HCT116 (cell line): ENCODE measurements around the gene KDM6B. TPM values are rescaled to one million over a fixed set of nuclear protein-coding genes. Genes with fewer than 3 reads are reported as not detected.

Source experiments
- ATAC-seq: fragments of 200-7000 bp; cut with Tn5 transposase; 2 replicates; pipeline ENCODE4 v1.9.1; 2020; ENCODE audit warnings: mild to moderate bottlenecking, moderate library complexity
- BruUV-seq: library from RNA; stranded (reverse); fragments of 400-500 nt; replicated peaks from 2 replicates; lab custom pipeline; 2021; lab: Mats Ljungman, UMichigan
- CTCF ChIA-PET: fragments of 300-600 bp; sonication (Branson Sonifier 250); formaldehyde crosslinking; loops from one replicate; lab custom pipeline; 2021; ENCODE audit warnings: antibody characterized with exemption; lab: Charles Lee
- POLR2A ChIA-PET: fragments of 300-600, 350-600 bp; sonication (Branson Sonifier 250); formaldehyde crosslinking; loops from one replicate; lab custom pipeline; 2021; ENCODE audit warnings: antibody characterized with exemption; lab: Charles Lee
- RAD21 ChIA-PET, 2 experiments: fragments of 300-600 bp; sonication (Branson Sonifier 250); formaldehyde crosslinking; loops; one replicate each; lab custom pipeline; 2023; ENCODE audit warnings: low total read pairs in 2 of 2; ENCODE audit not compliant: uncharacterized antibody in 2 of 2, unreplicated experiment in 2 of 2, low non-redundant PET in 1 of 2; lab: Charles Lee
- DNase-seq: peaks from one replicate; pipeline ENCODE4 v3.0.0-alpha.2; 2010; ENCODE audit warnings: low read depth, low spot score
- H2AFZ ChIP-seq: fragments of 200-600 bp; shearing (Covaris generic), sonication (generic); 2 replicates; pipeline ENCODE4 v1.6.1; 2017; ENCODE audit warnings: low read depth, mixed run types, mixed read lengths, antibody characterized with exemption, low read length; ENCODE audit not compliant: poor library complexity, severe bottlenecking
- H3K27ac ChIP-seq: 2 replicates; pipeline ENCODE4 v1.5.1; 2012; ENCODE audit warnings: low read depth, low read length
- H3K27me3 ChIP-seq: fragments of 200-600 bp; sonication (generic); 2 replicates; pipeline ENCODE4 v1.6.1; 2016; ENCODE audit warnings: mixed run types, low read length, mixed read lengths; ENCODE audit not compliant: insufficient read depth
- H3K36me3 ChIP-seq, 2 experiments: fragments of 200-500 bp in 1 of 2; fragments of 200-600 bp in 1 of 2; sonication (Bioruptor generic) in 1 of 2; sonication (generic) in 1 of 2; 2 replicates each; pipeline versions ENCODE4 v1.5.1 to v1.6.1; 2014 to 2016; ENCODE audit warnings: low read length in 2 of 2, inconsistent platforms in 1 of 2, mixed read lengths in 1 of 2, mixed run types in 1 of 2; ENCODE audit not compliant: insufficient read depth in 2 of 2, control insufficient read depth in 1 of 2
- H3K4me1 ChIP-seq, 2 experiments: fragments of 200-600 bp in 1 of 2; sonication (generic) in 1 of 2; 2 replicates each; pipeline versions ENCODE4 v1.5.1 to v1.6.1; 2012 to 2017; ENCODE audit warnings: low read length in 2 of 2, inconsistent platforms in 1 of 2, mild to moderate bottlenecking in 1 of 2, mixed read lengths in 1 of 2, mixed run types in 1 of 2, moderate library complexity in 1 of 2; ENCODE audit not compliant: insufficient read depth in 2 of 2, control insufficient read depth in 1 of 2
- H3K4me2 ChIP-seq: fragments of 200-600 bp; sonication (generic); 2 replicates; pipeline ENCODE4 v1.6.1; 2017; ENCODE audit warnings: mixed run types, low read length, mixed read lengths
- H3K4me3 ChIP-seq, 2 experiments: fragments of 200-600 bp in 1 of 2; sonication (generic) in 1 of 2; replicated peaks in 1 of 2; 2 replicates each; pipeline ENCODE4 v1.5.1; 2011 to 2016; ENCODE audit warnings: low read length in 2 of 2, control low read depth in 1 of 2, low read depth in 1 of 2, mild to moderate bottlenecking in 1 of 2, mixed read lengths in 1 of 2, mixed run types in 1 of 2
- H3K79me2 ChIP-seq: fragments of 200-600 bp; sonication (generic); 2 replicates; pipeline ENCODE4 v1.6.1; 2017; ENCODE audit warnings: mild to moderate bottlenecking, mixed run types, low read length, moderate library complexity, mixed read lengths; ENCODE audit not compliant: insufficient read depth
- H3K9ac ChIP-seq: fragments of 200-600 bp; sonication (generic); 2 replicates; pipeline ENCODE4 v1.6.1; 2016; ENCODE audit warnings: low read length, mixed read lengths
- H3K9me2 ChIP-seq: fragments of 200-600 bp; sonication (generic), shearing (Covaris generic); 2 replicates; pipeline ENCODE4 v1.6.1; 2017; ENCODE audit warnings: mixed run types, mild to moderate bottlenecking, moderate library complexity; ENCODE audit not compliant: insufficient read depth
- H3K9me3 ChIP-seq, 2 experiments: fragments of 200-500 bp in 1 of 2; fragments of 200-600 bp in 1 of 2; sonication (Bioruptor generic) in 1 of 2; sonication (generic) in 1 of 2; 2 replicates each; pipeline ENCODE4 v1.6.1; 2014 to 2017; ENCODE audit warnings: low read length in 2 of 2, mixed read lengths in 2 of 2, inconsistent platforms in 1 of 2, low read depth in 1 of 2, mild to moderate bottlenecking in 1 of 2, mixed run types in 1 of 2, moderate library complexity in 1 of 2; ENCODE audit not compliant: control insufficient read depth in 1 of 2, insufficient read depth in 1 of 2
- H4K20me1 ChIP-seq: fragments of 200-600 bp; sonication (generic), shearing (Covaris generic); 2 replicates; pipeline ENCODE4 v1.6.1; 2017; ENCODE audit warnings: mixed run types, mild to moderate bottlenecking, moderate library complexity; ENCODE audit not compliant: insufficient read depth
- CBX3 ChIP-seq: IDR thresholded peaks from 2 replicates; pipeline ENCODE4 v1.6.1; 2012; ENCODE audit warnings: low read depth
- CEBPB ChIP-seq: IDR thresholded peaks from 2 replicates; pipeline ENCODE4 v1.6.1; 2012; ENCODE audit warnings: low read depth
- EGR1 ChIP-seq: IDR thresholded peaks from 2 replicates; pipeline ENCODE4 v1.6.1; 2012; ENCODE audit warnings: low read depth
- ELF1 ChIP-seq: IDR thresholded peaks from 2 replicates; pipeline ENCODE4 v1.6.1; 2012; ENCODE audit warnings: low read depth, borderline replicate concordance
- EZH2 ChIP-seq: fragments of 200-600 bp; sonication (generic); IDR thresholded peaks from 2 replicates; pipeline ENCODE4 v1.6.1; 2017; ENCODE audit warnings: antibody characterized with exemption, mixed run types
- FOSL1 ChIP-seq: IDR thresholded peaks from 2 replicates; pipeline ENCODE4 v1.6.1; 2012; ENCODE audit warnings: low read depth
- JUND ChIP-seq: IDR thresholded peaks from 2 replicates; pipeline ENCODE4 v1.6.1; 2012
- MAX ChIP-seq: IDR thresholded peaks from 2 replicates; pipeline ENCODE4 v1.6.1; 2012
- POLR2A ChIP-seq: IDR thresholded peaks from 2 replicates; pipeline ENCODE4 v1.7.0; 2011; ENCODE audit warnings: borderline replicate concordance; ENCODE audit not compliant: insufficient read depth, insufficient read length; ENCODE audit errors: extremely low read depth
- POLR2AphosphoS5 ChIP-seq: IDR thresholded peaks from 2 replicates; pipeline ENCODE4 v1.6.1; 2011; ENCODE audit warnings: mild to moderate bottlenecking, low read depth, low read length, moderate library complexity
- REST ChIP-seq: IDR thresholded peaks from 2 replicates; pipeline ENCODE4 v1.6.1; 2012; ENCODE audit warnings: low read depth
- SIN3A ChIP-seq: IDR thresholded peaks from 2 replicates; pipeline ENCODE4 v1.6.1; 2012; ENCODE audit warnings: low read depth
- SP1 ChIP-seq: IDR thresholded peaks from 2 replicates; pipeline ENCODE4 v1.6.1; 2012; ENCODE audit warnings: low read depth
- SRF ChIP-seq: IDR thresholded peaks from 2 replicates; pipeline ENCODE4 v1.6.1; 2012; ENCODE audit warnings: low read depth
- YY1 ChIP-seq: IDR thresholded peaks from 2 replicates; pipeline ENCODE4 v1.6.1; 2011; ENCODE audit warnings: low read length, low read depth, moderate library complexity, mild to moderate bottlenecking; ENCODE audit not compliant: insufficient replicate concordance; ENCODE audit errors: extremely low read depth
- ZBTB33 ChIP-seq: IDR thresholded peaks from 2 replicates; pipeline ENCODE4 v1.6.1; 2011; ENCODE audit warnings: mild to moderate bottlenecking, low read length, moderate library complexity; ENCODE audit not compliant: insufficient replicate concordance; ENCODE audit errors: extremely low read depth
- ZFX ChIP-seq: fragments of 450-650 bp; IDR thresholded peaks from 2 replicates; pipeline ENCODE4 v1.6.1; 2017
- intact Hi-C: fragments of 100-400 bp; cut with micrococcal nuclease; formaldehyde crosslinking; loops from 2 replicates; pipeline ENCODE4 v1.10.0; 2022
- total RNA-seq: library from RNA; stranded (reverse); gene quantifications from one replicate; pipeline ENCODE4 v1.2.1, GENCODE V29; 2021; ENCODE audit not compliant: unreplicated experiment

Gene KDM6B
- total RNA-seq, 1 experiment from 2014 or later, result 42.1 TPM

GRCh38 chr17:7838090-7839075 lies 4.4 kb downstream of the KDM6B start:
- H2AFZ ChIP-seq, result no peak overlapping the region
- no peak for TF ChIP-seq EGR1
- no peak for TF ChIP-seq ZBTB33
- TF ChIP-seq FOSL1, result no peak
- no peak for TF ChIP-seq SP1
- peak; percentile 16 for TF ChIP-seq POLR2A
- TF ChIP-seq POLR2AphosphoS5, result peak; percentile 46; the same call in 1 of the 2 replicates
- TF ChIP-seq ELF1, result no peak
- no peak for TF ChIP-seq MAX
- no peak for TF ChIP-seq SIN3A
- TF ChIP-seq JUND, result no peak
- TF ChIP-seq REST, result no peak
- TF ChIP-seq EZH2, result no peak
- no peak for TF ChIP-seq CEBPB
- no peak for TF ChIP-seq ZFX
- TF ChIP-seq YY1, result no peak
- no peak for TF ChIP-seq SRF
- no peak for TF ChIP-seq CBX3
- peak overlapping the region; percentile 74 to 82 for H3K4me3 ChIP-seq
- ATAC-seq, result no peak
- TSS peak; percentile 15 for BruUV-seq
- peaks cover 37 to 79% of the 10 kb centered on the region in 2 experiments for H3K4me1 ChIP-seq
- no peaks in the 10 kb centered on the region for H3K27me3 ChIP-seq
- peaks cover 0 to 3% of the 10 kb centered on the region in 2 experiments; a peak in 1 of 4 replicates for H3K36me3 ChIP-seq
- ChIA-PET CTCF (interaction anchor here (2.3 kb wide), 1 partner anchor 95 kb away, joined by 8 read pairs; no protein-coding TSS in a partner anchor), POLR2A (interaction anchor here (0.7 to 3.9 kb wide), 5 partner anchors 13 to 95 kb away, joined by 3 to 22 read pairs (median 11); partner anchors contain the start of genes CYB5D1, NAA38 and RNF227), RAD21 (no interaction called here)
- peak overlapping the region; percentile 97 for H3K9ac ChIP-seq
- peak overlapping the region; percentile 98 for H3K27ac ChIP-seq
- H3K4me2 ChIP-seq, result peak overlapping the region; percentile 99
- intact Hi-C loops, result loop anchor here (5.0 kb wide), 1 partner anchor 256 kb away; the partner anchor contains the start of gene MPDU1
- no peaks in the 10 kb centered on the region for H4K20me1 ChIP-seq
- H3K9me2 ChIP-seq, result no peaks in the 10 kb centered on the region
- no peak for DNase-seq
- peaks cover 37% of the 10 kb centered on the region for H3K79me2 ChIP-seq
- no peaks in the 10 kb centered on the region for H3K9me3 ChIP-seq
